HFFc6 (cell line): ENCODE results near the gene RPS14. TPM values are rescaled to one million over a fixed set of nuclear protein-coding genes. Genes with fewer than 3 reads are reported as not detected.

Experiments
- DNase-seq: peaks from one replicate; pipeline ENCODE4 v3.0.0-alpha.2; 2018
- H3K27ac Mint-ChIP-seq: 2 replicates; pipeline ENCODE4 v1.8.0; 2020; ENCODE audit warnings: mild to moderate bottlenecking, mixed read lengths
- H3K27me3 Mint-ChIP-seq: 2 replicates; pipeline ENCODE4 v1.8.0; 2021; ENCODE audit warnings: mild to moderate bottlenecking, moderate library complexity, mixed read lengths; ENCODE audit not compliant: insufficient read depth
- H3K36me3 Mint-ChIP-seq: 2 replicates; pipeline ENCODE4 v1.8.0; 2021; ENCODE audit warnings: low read depth, mixed read lengths
- H3K4me1 Mint-ChIP-seq: 2 replicates; pipeline ENCODE4 v1.8.0; 2020; ENCODE audit warnings: low read depth, mixed read lengths
- H3K4me3 Mint-ChIP-seq: 2 replicates; pipeline ENCODE4 v1.8.0; 2020; ENCODE audit warnings: mild to moderate bottlenecking, moderate library complexity, mixed read lengths
- H3K9me3 Mint-ChIP-seq: 2 replicates; pipeline ENCODE4 v1.8.0; 2020; ENCODE audit warnings: mild to moderate bottlenecking, mixed read lengths
- CTCF ChIP-seq: fragments of 200-600 bp; sonication (generic); IDR thresholded peaks from 2 replicates; pipeline ENCODE4 v1.5.0; 2021; ENCODE audit warnings: antibody characterized with exemption, mild to moderate bottlenecking
- total RNA-seq, 6 experiments: library from RNA; stranded (reverse); fragmentation: NEBNext Ultra II Directional; extraction: Animal tissue kit (Norgen Biotek cat#: 25700); gene quantifications; 2 replicates in 1 of 6; 3 replicates in 5 of 6; pipeline ENCODE4 v1.2.3, GENCODE V29; 2021

The RPS14 gene
- total RNA-seq, 6 experiments from 2014 or later = 1,658 to 2,163 (median 1,911) TPM

- DNase-seq = peak; percentile 91
- H3K9me3 Mint-ChIP-seq = no peaks in the 10 kb centered on the region
- no peak for TF ChIP-seq CTCF
- H3K4me1 Mint-ChIP-seq = peaks cover 25% of the 10 kb centered on the region
- peaks cover 2% of the 10 kb centered on the region for H3K27me3 Mint-ChIP-seq
- no peaks in the 10 kb centered on the region for H3K36me3 Mint-ChIP-seq
- H3K4me3 Mint-ChIP-seq = no peak overlapping the region
- peak overlapping the region; percentile 76 for H3K27ac Mint-ChIP-seq
These were observed 15.1 kb downstream of the RPS14 start for GRCh38 chr5:150434464-150434863.

- TF ChIP-seq CTCF = no peak
- H3K4me1 Mint-ChIP-seq = peaks cover 23% of the 10 kb centered on the region
These were observed 18.0 kb downstream of the RPS14 start for GRCh38 chr5:150431574-150431973.

GRCh38 chr5:150431048-150431447, 18.5 kb downstream of the RPS14 start:
- no peaks in the 10 kb centered on the region for H3K9me3 Mint-ChIP-seq
- no peaks in the 10 kb centered on the region for H3K36me3 Mint-ChIP-seq
- no peak for DNase-seq
- peaks cover 18% of the 10 kb centered on the region for H3K4me1 Mint-ChIP-seq
- H3K27me3 Mint-ChIP-seq = no peaks in the 10 kb centered on the region; the same call in 1 of the 2 replicates
- H3K27ac Mint-ChIP-seq = no peak overlapping the region
- no peak for TF ChIP-seq CTCF
- no peak overlapping the region for H3K4me3 Mint-ChIP-seq

More at GRCh38 chr5:150431574-150431973, 18.0 kb downstream of the RPS14 start:
- H3K9me3 Mint-ChIP-seq = no peaks in the 10 kb centered on the region
- no peak for DNase-seq
- no peaks in the 10 kb centered on the region for H3K36me3 Mint-ChIP-seq
- no peak overlapping the region for H3K27ac Mint-ChIP-seq
- H3K27me3 Mint-ChIP-seq = peaks cover 2% of the 10 kb centered on the region
- peak overlapping the region; percentile 22; the same call in 1 of the 2 replicates for H3K4me3 Mint-ChIP-seq

- H3K4me1 Mint-ChIP-seq = peaks cover 9% of the 10 kb centered on the region
- H3K9me3 Mint-ChIP-seq = no peaks in the 10 kb centered on the region
- TF ChIP-seq CTCF = no peak
- H3K36me3 Mint-ChIP-seq = no peaks in the 10 kb centered on the region
- no peak for DNase-seq
- H3K4me3 Mint-ChIP-seq = no peak overlapping the region
- no peak overlapping the region for H3K27ac Mint-ChIP-seq
- no peaks in the 10 kb centered on the region; the same call in 1 of the 2 replicates for H3K27me3 Mint-ChIP-seq
These were observed 20.1 kb downstream of the RPS14 start for GRCh38 chr5:150429410-150429873.

- Mint-ChIP-seq H3K36me3 (no peaks in the 10 kb centered on the region), H3K27me3 (no peaks in the 10 kb centered on the region; the same call in 1 of the 2 replicates), H3K9me3 (no peaks in the 10 kb centered on the region), H3K4me3 (no peak overlapping the region), H3K4me1 (peaks cover 4% of the 10 kb centered on the region; the same call in 1 of the 2 replicates), H3K27ac (no peak overlapping the region)
- TF ChIP-seq CTCF = no peak
- DNase-seq = no peak
These were observed 20.6 kb downstream of the RPS14 start for GRCh38 chr5:150428978-150429377.
